A549 treated with CORT108297 at 1 μM for 4 hours (cell line): ENCODE measurements around the gene RRP12. TPM values are rescaled to one million over a fixed set of nuclear protein-coding genes. Genes with fewer than 3 reads are reported as not detected.

Experiments
- total RNA-seq: library from RNA; stranded (reverse); fragments of 200-300 nt; extraction: Qiagen RNA extraction; gene quantifications from 5 replicates; pipeline ENCODE4 v1.2.3, GENCODE V29; 2022

RRP12 gene, protein sequence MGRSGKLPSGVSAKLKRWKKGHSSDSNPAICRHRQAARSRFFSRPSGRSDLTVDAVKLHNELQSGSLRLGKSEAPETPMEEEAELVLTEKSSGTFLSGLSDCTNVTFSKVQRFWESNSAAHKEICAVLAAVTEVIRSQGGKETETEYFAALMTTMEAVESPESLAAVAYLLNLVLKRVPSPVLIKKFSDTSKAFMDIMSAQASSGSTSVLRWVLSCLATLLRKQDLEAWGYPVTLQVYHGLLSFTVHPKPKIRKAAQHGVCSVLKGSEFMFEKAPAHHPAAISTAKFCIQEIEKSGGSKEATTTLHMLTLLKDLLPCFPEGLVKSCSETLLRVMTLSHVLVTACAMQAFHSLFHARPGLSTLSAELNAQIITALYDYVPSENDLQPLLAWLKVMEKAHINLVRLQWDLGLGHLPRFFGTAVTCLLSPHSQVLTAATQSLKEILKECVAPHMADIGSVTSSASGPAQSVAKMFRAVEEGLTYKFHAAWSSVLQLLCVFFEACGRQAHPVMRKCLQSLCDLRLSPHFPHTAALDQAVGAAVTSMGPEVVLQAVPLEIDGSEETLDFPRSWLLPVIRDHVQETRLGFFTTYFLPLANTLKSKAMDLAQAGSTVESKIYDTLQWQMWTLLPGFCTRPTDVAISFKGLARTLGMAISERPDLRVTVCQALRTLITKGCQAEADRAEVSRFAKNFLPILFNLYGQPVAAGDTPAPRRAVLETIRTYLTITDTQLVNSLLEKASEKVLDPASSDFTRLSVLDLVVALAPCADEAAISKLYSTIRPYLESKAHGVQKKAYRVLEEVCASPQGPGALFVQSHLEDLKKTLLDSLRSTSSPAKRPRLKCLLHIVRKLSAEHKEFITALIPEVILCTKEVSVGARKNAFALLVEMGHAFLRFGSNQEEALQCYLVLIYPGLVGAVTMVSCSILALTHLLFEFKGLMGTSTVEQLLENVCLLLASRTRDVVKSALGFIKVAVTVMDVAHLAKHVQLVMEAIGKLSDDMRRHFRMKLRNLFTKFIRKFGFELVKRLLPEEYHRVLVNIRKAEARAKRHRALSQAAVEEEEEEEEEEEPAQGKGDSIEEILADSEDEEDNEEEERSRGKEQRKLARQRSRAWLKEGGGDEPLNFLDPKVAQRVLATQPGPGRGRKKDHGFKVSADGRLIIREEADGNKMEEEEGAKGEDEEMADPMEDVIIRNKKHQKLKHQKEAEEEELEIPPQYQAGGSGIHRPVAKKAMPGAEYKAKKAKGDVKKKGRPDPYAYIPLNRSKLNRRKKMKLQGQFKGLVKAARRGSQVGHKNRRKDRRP (N-terminal part only)
- total RNA-seq, result 54.9 to 69.0 TPM (median 58.8 TPM) in 5 replicates

GRCh38 chr10:97400665-97401454 is at the start of gene RRP12:
Gene RRP12, minus strand, starts transcription at chr10:97401340. Its CDS starts 109 bp downstream, at chr10:97401231.

DNA sequence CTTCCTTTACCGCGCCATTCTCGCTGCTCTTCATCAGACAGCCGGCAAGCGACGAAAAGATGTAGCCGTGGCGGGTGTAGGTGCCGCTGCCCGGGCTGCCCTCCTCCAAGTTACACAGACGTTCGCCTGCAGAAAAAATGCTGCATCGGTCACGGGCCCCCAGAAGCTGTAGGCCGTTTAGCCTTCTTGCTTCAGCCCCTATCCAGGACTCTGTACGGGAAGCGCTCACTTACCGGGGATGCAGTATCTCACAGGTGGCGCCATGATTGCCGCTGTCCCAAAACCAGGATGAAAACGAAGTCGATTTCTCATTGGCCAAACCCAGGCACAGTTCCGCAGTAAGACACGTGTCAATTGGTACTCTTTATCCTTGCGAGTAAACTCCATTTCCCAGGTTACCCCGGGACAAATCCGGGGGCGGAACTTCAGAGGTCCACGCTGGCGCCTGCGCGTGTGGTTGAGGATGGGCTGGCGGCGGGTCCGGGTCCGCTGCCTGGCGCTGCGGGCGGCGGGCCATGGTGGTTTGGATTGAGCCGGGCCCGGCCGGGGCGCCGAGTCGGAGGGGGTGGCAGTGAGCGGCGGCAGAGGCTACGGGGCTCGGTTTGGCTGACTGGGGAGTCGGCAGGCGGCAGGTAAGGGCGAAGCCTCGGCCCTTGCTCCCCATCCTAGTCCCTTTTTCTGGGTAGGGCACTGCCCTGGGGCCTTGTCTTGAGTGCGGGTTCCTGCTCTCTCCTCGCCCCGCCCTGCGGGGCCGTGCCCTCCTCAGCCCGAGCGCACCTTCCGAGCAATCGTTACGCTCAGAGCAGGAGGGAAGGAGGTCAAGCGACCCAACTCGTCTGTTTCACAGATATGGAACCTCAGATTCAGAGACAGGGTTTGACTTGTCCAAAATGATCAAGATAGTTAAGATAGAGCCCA is 44.8 kb upstream of the RRP12 start, which contains the start of the genes EXOSC1 and ZDHHC16:
TSS of gene EXOSC1 (minus strand) at position 285 of the 918 bp plus-strand sequence. CDS start at position 264, 21 bp downstream.
TSS of gene ZDHHC16 (plus strand) at position 454 of the 918 bp plus-strand sequence. CDS start 5,501 bp downstream, outside the sequence.

GRCh38 chr10:97425964-97426775 is 25.0 kb upstream of the RRP12 start, which contains the start of gene PGAM1:
Gene PGAM1, plus strand, starts transcription at chr10:97426191. Its CDS starts 117 bp downstream, at chr10:97426308.

GRCh38 chr10:97334370-97335175 is 66.6 kb downstream of the RRP12 start, which contains the start of gene FRAT2:
Gene FRAT2, minus strand, starts transcription at chr10:97334729. Its CDS starts 157 bp downstream, at chr10:97334572.

DNA sequence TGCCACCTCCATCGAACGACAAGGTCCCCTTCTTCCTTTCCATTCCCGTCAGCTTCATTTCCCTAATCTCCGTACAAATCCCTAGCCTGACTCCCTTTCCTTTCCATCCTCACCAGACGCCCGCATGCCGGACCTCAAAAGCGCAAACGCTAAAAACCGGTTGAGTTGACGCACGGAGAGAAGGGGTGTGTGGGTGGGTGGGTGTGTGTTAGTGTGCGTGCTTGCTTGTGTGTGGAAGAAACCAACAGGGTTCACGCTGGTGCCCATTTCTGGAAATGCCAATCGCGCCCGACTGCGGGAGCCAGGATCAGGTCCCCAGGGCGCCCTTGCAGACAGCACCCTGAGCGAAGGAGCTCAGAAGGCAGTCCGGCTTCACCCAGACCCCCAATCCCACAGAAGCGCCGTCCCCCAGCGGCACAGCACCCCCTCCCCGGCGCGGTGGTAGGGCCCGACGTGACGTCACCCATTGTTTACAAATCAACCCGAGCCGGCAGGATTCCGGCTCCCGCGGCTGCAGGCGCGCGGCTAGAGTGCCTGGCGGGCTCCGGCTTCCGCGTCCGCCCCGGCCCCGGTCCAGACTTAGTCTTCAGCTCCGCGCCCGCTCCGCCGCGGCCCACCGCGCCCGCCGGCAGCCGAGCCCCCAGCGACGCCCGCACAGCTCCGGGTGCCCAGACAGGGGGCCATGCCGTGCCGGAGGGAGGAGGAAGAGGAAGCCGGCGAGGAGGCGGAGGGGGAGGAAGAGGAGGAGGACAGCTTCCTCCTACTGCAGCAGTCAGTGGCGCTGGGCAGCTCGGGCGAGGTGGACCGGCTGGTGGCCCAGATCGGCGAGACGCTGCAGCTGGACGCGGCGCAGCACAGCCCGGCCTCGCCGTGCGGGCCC is 82.1 kb downstream of the RRP12 start, which contains the start of gene FRAT1:
TSS of gene FRAT1 (plus strand) at position 500 of the 880 bp plus-strand sequence. CDS start at position 683, 183 bp downstream.

Other genes starting within 250 kb of the RRP12 start
- gene SLIT1, start 215.4 kb downstream of the RRP12 start, total RNA-seq, result 0.02 to 0.13 TPM (median 0.05 TPM) in 5 replicates
- gene ARHGAP19, start 108.7 kb downstream of the RRP12 start, total RNA-seq, result 4.6 to 6.4 TPM (median 5.1 TPM) in 5 replicates
- 0.77 to 2.3 TPM (median 1.8 TPM) in 5 replicates for gene FRAT1, start 82.1 kb downstream of the RRP12 start, total RNA-seq
- 5.4 to 8.7 TPM (median 7.7 TPM) in 5 replicates for gene FRAT2, start 66.6 kb downstream of the RRP12 start, total RNA-seq
- 579 to 644 TPM (median 626 TPM) in 5 replicates for gene PGAM1, start 24.9 kb upstream of the RRP12 start, total RNA-seq
- gene EXOSC1, start 44.7 kb upstream of the RRP12 start, total RNA-seq, result 52.6 to 61.6 TPM (median 56.4 TPM) in 5 replicates
- 44.2 to 53.8 TPM (median 53.5 TPM) in 5 replicates for gene ZDHHC16, start 44.8 kb upstream of the RRP12 start, total RNA-seq
- gene MMS19, start 97.1 kb upstream of the RRP12 start, total RNA-seq, result 42.0 to 51.0 TPM (median 48.0 TPM) in 5 replicates
- gene UBTD1, start 97.6 kb upstream of the RRP12 start, total RNA-seq, result 14.9 to 21.2 TPM (median 19.4 TPM) in 5 replicates
- gene ANKRD2, start 171.4 kb upstream of the RRP12 start, total RNA-seq, result 3.6 to 6.0 TPM (median 4.7 TPM) in 5 replicates
- 0.76 to 1.8 TPM (median 1.1 TPM) in 5 replicates for gene HOGA1, start 183.0 kb upstream of the RRP12 start, total RNA-seq
- 0.10 TPM in 1 of 5 replicates, not detected in the others for gene C10orf62, start 188.4 kb upstream of the RRP12 start, total RNA-seq
- 6.7 to 8.7 TPM (median 7.6 TPM) in 5 replicates for gene MORN4, start 232.2 kb upstream of the RRP12 start, total RNA-seq
- 25.3 to 30.3 TPM (median 28.6 TPM) in 5 replicates for gene PI4K2A, start 239.3 kb upstream of the RRP12 start, total RNA-seq